Measurements from ENCODE around the gene NR4A1. TPM values are rescaled to one million over a fixed set of nuclear protein-coding genes. Genes with fewer than 3 reads are reported as not detected.
"Not testable (repeated sequence)": the region's sequence is repeated elsewhere in the genome, so short reads cannot be mapped to it uniquely, and the experiment has no call there.

The NR4A1 gene
- total RNA-seq, 4 donors from 2014 or later, result 31.7 to 297 (median 135) TPM

GRCh38 chr12:52091061-52091460 lies 39.8 kb downstream of the NR4A1 start:
- Histone ChIP-seq H3K9me3 (no peaks in the 10 kb centered on the region), H3K36me3 (no peaks in the 10 kb centered on the region), H3K27me3 (no peaks in the 10 kb centered on the region), H3K4me1 (no peaks in the 10 kb centered on the region), H3K4me3 (no peak overlapping the region), H3K27ac (no peak overlapping the region)
- TF ChIP-seq, protein P1, sequence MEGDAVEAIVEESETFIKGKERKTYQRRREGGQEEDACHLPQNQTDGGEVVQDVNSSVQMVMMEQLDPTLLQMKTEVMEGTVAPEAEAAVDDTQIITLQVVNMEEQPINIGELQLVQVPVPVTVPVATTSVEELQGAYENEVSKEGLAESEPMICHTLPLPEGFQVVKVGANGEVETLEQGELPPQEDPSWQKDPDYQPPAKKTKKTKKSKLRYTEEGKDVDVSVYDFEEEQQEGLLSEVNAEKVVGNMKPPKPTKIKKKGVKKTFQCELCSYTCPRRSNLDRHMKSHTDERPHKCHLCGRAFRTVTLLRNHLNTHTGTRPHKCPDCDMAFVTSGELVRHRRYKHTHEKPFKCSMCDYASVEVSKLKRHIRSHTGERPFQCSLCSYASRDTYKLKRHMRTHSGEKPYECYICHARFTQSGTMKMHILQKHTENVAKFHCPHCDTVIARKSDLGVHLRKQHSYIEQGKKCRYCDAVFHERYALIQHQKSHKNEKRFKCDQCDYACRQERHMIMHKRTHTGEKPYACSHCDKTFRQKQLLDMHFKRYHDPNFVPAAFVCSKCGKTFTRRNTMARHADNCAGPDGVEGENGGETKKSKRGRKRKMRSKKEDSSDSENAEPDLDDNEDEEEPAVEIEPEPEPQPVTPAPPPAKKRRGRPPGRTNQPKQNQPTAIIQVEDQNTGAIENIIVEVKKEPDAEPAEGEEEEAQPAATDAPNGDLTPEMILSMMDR (IDR thresholded peaks at IDR 0.05), result no peak
- no peak for TF ChIP-seq POLR2A (IDR thresholded peaks at IDR 0.05)
- DNase-seq, result no peak
- intact Hi-C loops (cut with DNase I; ENCODE audit: low total_unique reads), result no loop called here

- Histone ChIP-seq H3K27ac (no peak overlapping the region), H3K9me3 (no peaks in the 10 kb centered on the region), H3K4me3 (no peak overlapping the region), H3K27me3 (no peaks in the 10 kb centered on the region), H3K36me3 (no peaks in the 10 kb centered on the region), H3K4me1 (no peaks in the 10 kb centered on the region)
- TF ChIP-seq, protein P1 (IDR thresholded peaks at IDR 0.05), result no peak
- no peak for TF ChIP-seq POLR2A (IDR thresholded peaks at IDR 0.05)
- intact Hi-C loops (cut with DNase I; ENCODE audit: low total_unique reads), result no loop called here
- DNase-seq, result no peak
Measured at GRCh38 chr12:52091869-52092268, 40.6 kb downstream of the NR4A1 start.

GRCh38 chr12:52093346-52093745 lies 42.1 kb downstream of the NR4A1 start:
- Histone ChIP-seq H3K4me3 (no peak overlapping the region), H3K4me1 (no peaks in the 10 kb centered on the region), H3K27me3 (no peaks in the 10 kb centered on the region), H3K36me3 (no peaks in the 10 kb centered on the region), H3K27ac (no peak overlapping the region), H3K9me3 (no peaks in the 10 kb centered on the region)
- no peak for TF ChIP-seq POLR2A (IDR thresholded peaks at IDR 0.05)
- TF ChIP-seq, protein P1 (IDR thresholded peaks at IDR 0.05), result no peak
- DNase-seq, result no peak
- intact Hi-C loops (cut with DNase I; ENCODE audit: low total_unique reads), result no loop called here

DNA sequence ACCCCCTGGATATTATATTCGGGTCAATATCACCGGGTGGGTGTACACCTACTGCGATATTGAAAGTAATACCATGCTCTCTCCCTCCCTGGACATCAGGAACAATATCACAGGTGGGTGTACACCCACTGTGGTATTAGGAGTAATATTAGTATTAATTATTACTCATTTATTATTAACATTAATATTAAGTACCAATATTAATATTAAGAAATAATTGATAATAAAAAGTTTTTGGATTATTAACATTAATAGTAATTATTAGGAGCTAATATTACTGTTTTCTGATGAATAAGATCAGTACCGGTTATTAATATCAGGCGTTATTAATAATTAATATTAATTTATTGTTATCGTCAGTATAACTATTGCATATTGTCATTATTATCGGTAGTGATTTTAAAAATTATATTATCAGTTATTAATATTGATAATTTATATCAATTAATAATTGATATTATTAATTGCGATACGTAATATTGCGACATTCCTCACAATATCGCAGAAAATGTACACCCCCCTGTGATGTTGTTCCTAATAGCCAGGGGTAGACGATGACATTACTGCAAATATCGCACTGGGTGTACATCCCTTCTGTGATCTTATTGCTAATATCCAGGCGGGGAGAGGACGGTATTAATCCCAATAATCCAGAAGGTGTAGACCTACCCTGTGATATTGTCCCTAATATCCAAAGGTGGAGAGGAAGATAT lies 45.2 kb downstream of the NR4A1 start:
- Histone ChIP-seq H3K27me3 (no peaks in the 10 kb centered on the region), H3K4me3 (no peak overlapping the region), H3K4me1 (no peaks in the 10 kb centered on the region), H3K27ac (no peak overlapping the region), H3K9me3 (no peaks in the 10 kb centered on the region), H3K36me3 (no peaks in the 10 kb centered on the region)
- intact Hi-C loops (cut with DNase I; ENCODE audit: low total_unique reads), result no loop called here
- TF ChIP-seq POLR2A (IDR thresholded peaks at IDR 0.05), result no peak
- TF ChIP-seq, protein P1 (IDR thresholded peaks at IDR 0.05), result no peak
- no peak for DNase-seq

GRCh38 chr12:52097045-52097666 lies 45.9 kb downstream of the NR4A1 start:
- intact Hi-C loops (cut with DNase I; ENCODE audit: low total_unique reads), result no loop called here
- Histone ChIP-seq H3K4me3 (no peak overlapping the region), H3K9me3 (no peaks in the 10 kb centered on the region), H3K27ac (no peak overlapping the region), H3K27me3 (no peaks in the 10 kb centered on the region), H3K36me3 (no peaks in the 10 kb centered on the region), H3K4me1 (no peaks in the 10 kb centered on the region)
- no peak for DNase-seq
- TF ChIP-seq, protein P1 (IDR thresholded peaks at IDR 0.05), result no peak
- TF ChIP-seq POLR2A (IDR thresholded peaks at IDR 0.05), result no peak

- H3K4me1 ChIP-seq; H3K27me3 ChIP-seq; H3K27ac ChIP-seq; H3K4me3 ChIP-seq; H3K9me3 ChIP-seq; DNase-seq; H3K36me3 ChIP-seq; intact Hi-C loops (cut with DNase I; ENCODE audit: low total_unique reads): not testable (repeated sequence)
Measured at GRCh38 chr12:52104431-52105089, 53.3 kb downstream of the NR4A1 start.
